ENCODE measurements around the gene AHSG. TPM values are rescaled to one million over a fixed set of nuclear protein-coding genes. Genes with fewer than 3 reads are reported as not detected.
"Not testable (repeated sequence)": the region's sequence is repeated elsewhere in the genome, so short reads cannot be mapped to it uniquely, and the experiment has no call there.

AHSG gene
- total RNA-seq, 2 donors from 2014 or later, result not detected

DNA sequence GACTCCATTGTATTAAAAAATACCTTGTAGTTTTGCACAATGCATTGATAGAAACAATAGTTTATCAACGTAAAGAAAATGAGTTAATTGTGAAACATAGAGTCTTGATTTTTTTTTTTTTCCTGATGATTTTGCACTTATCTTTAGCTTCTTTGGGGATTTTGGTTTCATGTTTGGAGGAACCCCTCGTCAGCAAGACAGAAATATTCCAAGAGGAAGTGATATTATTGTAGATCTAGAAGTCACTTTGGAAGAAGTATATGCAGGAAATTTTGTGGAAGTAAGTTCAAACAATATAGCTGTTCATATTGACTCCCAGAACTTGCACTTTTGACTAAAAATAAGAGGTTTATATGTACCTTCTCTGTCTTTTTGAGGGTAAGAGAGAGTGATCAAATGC lies 35.3 kb upstream of the AHSG start:
- peaks cover 8% of the 10 kb centered on the region for H3K4me1 ChIP-seq
- 68 to 69% methylated on average over 2 of the region's 2 CpGs for WGBS, 2 donors
- no peaks in the 10 kb centered on the region for H3K27me3 ChIP-seq
- no peaks in the 10 kb centered on the region for H3K9me3 ChIP-seq
- TF ChIP-seq CTCF (IDR thresholded peaks at IDR 0.05) (no peak), POLR2A (IDR thresholded peaks at IDR 0.05) (no peak)
- no peak overlapping the region for H3K4me3 ChIP-seq
- ATAC-seq, result no peak
- no peak for DNase-seq
- intact Hi-C loops (cut with DNase I), result no loop called here
- peaks cover 0 to 15% of the 10 kb centered on the region in 2 donors for H3K36me3 ChIP-seq (replicated peaks in 1 of 2; ENCODE audit: insufficient read depth in 1 of 2, low read depth in 2 of 2)
- H3K27ac ChIP-seq, result no peak overlapping the region

GRCh38 chr3:186580785-186581184 lies 32.1 kb upstream of the AHSG start:
- DNase-seq (no peak), ATAC-seq (peak; percentile 76)
- Histone ChIP-seq H3K4me3 (no peak overlapping the region), H3K9me3 (no peaks in the 10 kb centered on the region), H3K4me1 (no peaks in the 10 kb centered on the region), H3K36me3 (replicated peaks in 1 of 2; ENCODE audit: insufficient read depth in 1 of 2, low read depth in 2 of 2) (peaks cover 4 to 27% of the 10 kb centered on the region in 2 donors), H3K27ac (peak overlapping the region in 2 of 4 donors; percentile 2 to 26), H3K27me3 (no peaks in the 10 kb centered on the region)
- intact Hi-C loops (cut with DNase I), result no loop called here
- no peak for TF ChIP-seq CTCF (IDR thresholded peaks at IDR 0.05)
- no peak for TF ChIP-seq POLR2A (IDR thresholded peaks at IDR 0.05)
- WGBS, 2 donors, result 71 to 81% methylated on average over 3 of the region's 3 CpGs

GRCh38 chr3:186582541-186582940 lies 30.3 kb upstream of the AHSG start:
- no peaks in the 10 kb centered on the region for H3K27me3 ChIP-seq
- no peak overlapping the region for H3K4me3 ChIP-seq
- no peaks in the 10 kb centered on the region for H3K9me3 ChIP-seq
- no peak overlapping the region for H3K27ac ChIP-seq
- WGBS, 2 donors, result 94 to 95% methylated on average over 6 of the region's 6 CpGs
- DNase-seq (no peak), ATAC-seq (no peak)
- TF ChIP-seq POLR2A (IDR thresholded peaks at IDR 0.05) (no peak), CTCF (IDR thresholded peaks at IDR 0.05) (no peak)
- no peaks in the 10 kb centered on the region for H3K4me1 ChIP-seq
- intact Hi-C loops (cut with DNase I), result no loop called here
- H3K36me3 ChIP-seq (replicated peaks in 1 of 2; ENCODE audit: insufficient read depth in 1 of 2, low read depth in 2 of 2), result peaks cover 4 to 26% of the 10 kb centered on the region in 2 donors

DNA sequence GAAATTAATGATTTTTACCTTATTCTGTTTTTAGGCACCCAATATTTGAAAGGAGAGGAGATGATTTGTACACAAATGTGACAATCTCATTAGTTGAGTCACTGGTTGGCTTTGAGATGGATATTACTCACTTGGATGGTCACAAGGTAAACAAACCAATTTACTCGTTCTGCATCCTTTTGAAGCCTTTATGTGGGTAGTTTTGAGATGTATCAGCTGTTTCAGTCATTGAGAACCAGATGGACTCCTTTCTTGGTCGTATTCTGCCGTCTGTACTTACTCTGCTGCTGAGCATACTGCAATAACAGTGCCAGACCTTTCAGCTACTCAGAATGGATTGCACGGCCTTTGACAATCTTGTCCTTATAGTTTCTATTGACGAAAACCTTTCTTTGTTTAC lies 29.0 kb upstream of the AHSG start:
- Histone ChIP-seq H3K27me3 (no peaks in the 10 kb centered on the region), H3K27ac (no peak overlapping the region), H3K9me3 (no peaks in the 10 kb centered on the region), H3K4me1 (no peaks in the 10 kb centered on the region), H3K36me3 (replicated peaks in 1 of 2; ENCODE audit: insufficient read depth in 1 of 2, low read depth in 2 of 2) (peaks cover 4 to 23% of the 10 kb centered on the region in 2 donors), H3K4me3 (no peak overlapping the region)
- TF ChIP-seq POLR2A (IDR thresholded peaks at IDR 0.05), result no peak
- intact Hi-C loops (cut with DNase I), result no loop called here
- 73 to 79% methylated on average over 5 of the region's 5 CpGs for WGBS, 2 donors
- no peak for DNase-seq
- ATAC-seq, result no peak

DNA sequence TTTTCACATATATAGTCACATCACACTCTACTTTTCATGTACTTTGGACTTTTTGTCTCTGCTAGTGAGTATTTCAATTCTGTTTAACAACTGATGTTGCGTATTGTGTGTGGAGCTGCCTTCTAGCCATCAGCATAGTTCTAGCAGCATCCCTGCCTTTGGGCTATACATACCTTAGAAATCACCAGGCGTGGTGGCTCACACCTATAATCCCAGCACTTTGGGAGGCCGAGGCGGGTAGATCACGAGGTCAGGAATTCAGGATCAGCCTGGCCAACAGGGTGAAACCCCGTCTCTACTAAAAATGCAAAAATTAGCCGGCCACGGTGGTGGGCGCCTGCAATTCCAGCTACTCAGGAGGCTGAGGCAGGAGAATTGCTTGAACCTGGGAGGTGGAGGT lies 26.6 kb upstream of the AHSG start:
- DNase-seq; H3K4me3 ChIP-seq; H3K9me3 ChIP-seq; intact Hi-C loops (cut with DNase I); H3K27me3 ChIP-seq; H3K27ac ChIP-seq; ATAC-seq: not testable (repeated sequence)
- Histone ChIP-seq H3K4me1 (peaks cover 14% of the 10 kb centered on the region), H3K36me3 (replicated peaks in 1 of 2; ENCODE audit: insufficient read depth in 1 of 2, low read depth in 2 of 2) (peaks cover 4 to 20% of the 10 kb centered on the region in 2 donors)
- WGBS, 2 donors, result 77 to 86% methylated on average over 9 of the region's 9 CpGs

DNA sequence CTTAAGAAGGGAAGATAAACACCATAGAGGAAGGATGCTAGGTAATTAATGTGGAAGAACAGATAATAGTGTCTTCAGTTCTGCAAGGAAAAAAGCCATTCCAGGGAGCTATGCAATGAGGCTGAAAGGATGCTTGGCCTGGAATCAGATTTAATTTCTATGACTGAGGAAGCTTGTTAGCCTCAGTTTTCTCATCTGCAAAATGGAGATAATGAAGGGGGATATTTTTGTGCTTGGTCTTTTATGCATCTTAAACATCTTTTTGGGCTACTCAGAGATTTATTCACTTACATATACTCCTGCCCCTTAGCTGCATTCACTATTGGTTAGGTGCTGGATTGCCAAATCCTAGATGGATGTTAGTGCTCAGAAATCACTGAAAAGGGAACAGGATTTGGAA lies 25.7 kb upstream of the AHSG start:
- H3K4me3 ChIP-seq, result no peak overlapping the region
- no peak overlapping the region for H3K27ac ChIP-seq
- H3K9me3 ChIP-seq, result no peaks in the 10 kb centered on the region
- ATAC-seq (no peak), DNase-seq (no peak)
- peaks cover 4 to 13% of the 10 kb centered on the region in 2 donors for H3K36me3 ChIP-seq (replicated peaks in 1 of 2; ENCODE audit: insufficient read depth in 1 of 2, low read depth in 2 of 2)
- H3K4me1 ChIP-seq, result peaks cover 14% of the 10 kb centered on the region
- intact Hi-C loops (cut with DNase I), result no loop called here
- H3K27me3 ChIP-seq, result no peaks in the 10 kb centered on the region
- no peak for TF ChIP-seq CTCF (IDR thresholded peaks at IDR 0.05)
- TF ChIP-seq POLR2A (IDR thresholded peaks at IDR 0.05), result no peak
